Renal cortical epithelial cell (primary cell): ENCODE measurements around the gene SLC47A2. TPM values are rescaled to one million over a fixed set of nuclear protein-coding genes. Genes with fewer than 3 reads are reported as not detected.
A peak's percentile ranks its signal among the peaks of the same experiment; 100 is the strongest.
"Not testable (repeated sequence)": the region's sequence is repeated elsewhere in the genome, so short reads cannot be mapped to it uniquely, and the experiment has no call there.

Experiments
- DNase-seq: peaks from one replicate; pipeline ENCODE4 v3.0.0-alpha.2; 2011; ENCODE audit warnings: low read depth
- total RNA-seq: library from RNA; depleted of rRNA; stranded (reverse); fragments of >200 nt; gene quantifications from 2 replicates; pipeline ENCODE4 v1.2.3, GENCODE V29; 2014

SLC47A2 gene
- total RNA-seq, 1 donor from 2014 or later = 0.55 TPM

GRCh38 chr17:19671433-19671832, 45.0 kb downstream of the SLC47A2 start:
- no peak for DNase-seq

- no peak for DNase-seq
These were observed 45.5 kb downstream of the SLC47A2 start for GRCh38 chr17:19670908-19671307.

GRCh38 chr17:19669680-19670079, 46.7 kb downstream of the SLC47A2 start:
- DNase-seq = not testable (repeated sequence)

- no peak for DNase-seq
These were observed 51.6 kb downstream of the SLC47A2 start for GRCh38 chr17:19664821-19665181.

- DNase-seq = no peak
These were observed 52.1 kb downstream of the SLC47A2 start for GRCh38 chr17:19664136-19664820.

GRCh38 chr17:19663097-19663496, 53.3 kb downstream of the SLC47A2 start:
- no peak for DNase-seq

- DNase-seq = no peak
These were observed 55.3 kb downstream of the SLC47A2 start for GRCh38 chr17:19661121-19661520.

GRCh38 chr17:19660219-19660870, 56.0 kb downstream of the SLC47A2 start:
- no peak for DNase-seq

GRCh38 chr17:19659366-19660177, 56.8 kb downstream of the SLC47A2 start:
- DNase-seq = no peak

- no peak for DNase-seq
These were observed 59.4 kb downstream of the SLC47A2 start for GRCh38 chr17:19656851-19657581.

GRCh38 chr17:19656336-19656735, 60.0 kb downstream of the SLC47A2 start:
- DNase-seq = no peak

GRCh38 chr17:19654896-19655295, 61.5 kb downstream of the SLC47A2 start:
- DNase-seq = no peak

- DNase-seq = no peak
These were observed 62.0 kb downstream of the SLC47A2 start for GRCh38 chr17:19654342-19654886.

- no peak for DNase-seq
These were observed 63.8 kb downstream of the SLC47A2 start for GRCh38 chr17:19652595-19652994.

GRCh38 chr17:19651451-19652238, 64.7 kb downstream of the SLC47A2 start:
- DNase-seq = peak; percentile 28

GRCh38 chr17:19650826-19651225, 65.6 kb downstream of the SLC47A2 start:
- peak; percentile 33 for DNase-seq

GRCh38 chr17:19649274-19649541, 67.2 kb downstream of the SLC47A2 start:
- DNase-seq = no peak

- DNase-seq = peak; percentile 84
These were observed 67.7 kb downstream of the SLC47A2 start, which contains the start of gene ALDH3A2 for GRCh38 chr17:19648475-19649273. Gene ALDH3A2, plus strand, starts transcription at chr17:19648751. Its CDS starts 221 bp downstream, at chr17:19648972.

GRCh38 chr17:19647697-19648474, 68.5 kb downstream of the SLC47A2 start:
- peak; percentile 53 for DNase-seq
